IMR-90 (cell line): ENCODE results near the gene DRC7.

Source experiments
- BHLHE40 ChIP-seq: fragments of 150-350 bp; IDR thresholded peaks from 2 replicates; pipeline ENCODE4 v1.6.1; 2016; ENCODE audit warnings: mild to moderate bottlenecking, low read depth, low read length
- CEBPB ChIP-seq: IDR thresholded peaks from 2 replicates; pipeline ENCODE4 v1.6.1; 2012; ENCODE audit warnings: low read depth, low read length, improper control_type of control experiment
- FOS ChIP-seq: fragments of 150-350 bp; IDR thresholded peaks from 2 replicates; pipeline ENCODE4 v1.6.1; 2016; ENCODE audit warnings: low read depth, low read length
- MAFK ChIP-seq: IDR thresholded peaks from 2 replicates; pipeline ENCODE4 v1.6.1; 2012; ENCODE audit warnings: low read depth, low read length, improper control_type of control experiment
- MAZ ChIP-seq: IDR thresholded peaks from 2 replicates; pipeline ENCODE4 v1.6.1; 2012; ENCODE audit warnings: low read depth, mild to moderate bottlenecking, low read length, improper control_type of control experiment, moderate library complexity, borderline replicate concordance
- MXI1 ChIP-seq: IDR thresholded peaks from 2 replicates; pipeline ENCODE4 v1.6.1; 2012; ENCODE audit warnings: low read depth, mild to moderate bottlenecking, low read length, moderate library complexity, borderline replicate concordance
- POLR2A ChIP-seq: IDR thresholded peaks from 2 replicates; pipeline ENCODE4 v1.6.1; 2012; ENCODE audit warnings: mild to moderate bottlenecking, low read depth, low read length
- RAD21 ChIP-seq: IDR thresholded peaks from 2 replicates; pipeline ENCODE4 v1.6.1; 2012; ENCODE audit warnings: low read length, improper control_type of control experiment
- RCOR1 ChIP-seq: IDR thresholded peaks from 2 replicates; pipeline ENCODE4 v1.6.1; 2012; ENCODE audit warnings: mild to moderate bottlenecking, low read length, improper control_type of control experiment; ENCODE audit not compliant: insufficient replicate concordance
- RFX5 ChIP-seq: IDR thresholded peaks from 2 replicates; pipeline ENCODE4 v1.8.0; 2012; ENCODE audit warnings: low read depth, mild to moderate bottlenecking, low read length, moderate library complexity
- SMC3 ChIP-seq: fragments of 150-350 bp; IDR thresholded peaks from 2 replicates; pipeline ENCODE4 v1.6.1; 2016; ENCODE audit warnings: low read depth, mild to moderate bottlenecking, antibody characterized with exemption, low read length, moderate library complexity
- TF ChIP-seq, protein P1 (sequence below): conservative IDR thresholded peaks from 2 replicates; pipeline ENCODE4 v1.5.1; 2012; ENCODE audit warnings: mild to moderate bottlenecking, low read depth, low read length, improper control_type of control experiment
- TF ChIP-seq, protein P2 (sequence below): fragments of 150-350 bp; IDR thresholded peaks from 2 replicates; pipeline ENCODE4 v1.6.1; 2017; ENCODE audit warnings: mild to moderate bottlenecking, antibody characterized with exemption, low read length, low read depth
- TF ChIP-seq, protein P3 (sequence below): fragments of 150-350 bp; IDR thresholded peaks from 2 replicates; pipeline ENCODE4 v1.6.1; 2016; ENCODE audit warnings: low read depth, mild to moderate bottlenecking, low read length, moderate library complexity, borderline replicate concordance

DNA sequence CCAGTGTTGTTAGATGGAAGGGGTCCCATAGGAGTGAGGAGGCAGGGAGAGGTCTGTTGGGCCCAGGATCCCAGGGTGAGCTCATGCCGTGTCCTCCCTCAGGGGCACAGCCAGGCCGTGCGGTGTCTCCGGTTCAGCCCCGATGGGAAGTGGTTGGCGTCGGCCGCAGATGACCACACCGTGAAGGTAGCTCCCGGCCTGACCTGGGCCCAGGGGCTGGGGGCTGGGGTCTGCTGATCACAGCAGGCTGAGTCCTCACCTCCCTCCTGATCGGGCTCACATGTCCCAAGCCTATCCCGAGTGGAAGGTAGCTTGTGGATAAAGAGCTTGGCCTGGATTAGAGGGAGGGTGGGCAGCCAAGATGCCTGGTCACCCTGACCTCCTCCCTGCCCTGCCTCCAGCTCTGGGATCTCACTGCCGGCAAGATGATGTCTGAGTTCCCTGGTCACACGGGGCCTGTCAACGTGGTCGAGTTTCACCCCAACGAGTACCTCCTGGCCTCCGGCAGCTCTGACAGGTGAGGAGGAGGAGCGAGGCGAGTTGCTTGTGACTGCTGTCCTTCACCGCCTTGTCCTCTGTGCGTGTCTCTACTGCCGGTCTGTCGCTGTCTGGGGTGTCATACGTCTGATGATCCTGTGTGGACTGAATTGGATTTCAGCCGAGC is 57.1 kb downstream of the DRC7 start:
- TF ChIP-seq, protein P1, sequence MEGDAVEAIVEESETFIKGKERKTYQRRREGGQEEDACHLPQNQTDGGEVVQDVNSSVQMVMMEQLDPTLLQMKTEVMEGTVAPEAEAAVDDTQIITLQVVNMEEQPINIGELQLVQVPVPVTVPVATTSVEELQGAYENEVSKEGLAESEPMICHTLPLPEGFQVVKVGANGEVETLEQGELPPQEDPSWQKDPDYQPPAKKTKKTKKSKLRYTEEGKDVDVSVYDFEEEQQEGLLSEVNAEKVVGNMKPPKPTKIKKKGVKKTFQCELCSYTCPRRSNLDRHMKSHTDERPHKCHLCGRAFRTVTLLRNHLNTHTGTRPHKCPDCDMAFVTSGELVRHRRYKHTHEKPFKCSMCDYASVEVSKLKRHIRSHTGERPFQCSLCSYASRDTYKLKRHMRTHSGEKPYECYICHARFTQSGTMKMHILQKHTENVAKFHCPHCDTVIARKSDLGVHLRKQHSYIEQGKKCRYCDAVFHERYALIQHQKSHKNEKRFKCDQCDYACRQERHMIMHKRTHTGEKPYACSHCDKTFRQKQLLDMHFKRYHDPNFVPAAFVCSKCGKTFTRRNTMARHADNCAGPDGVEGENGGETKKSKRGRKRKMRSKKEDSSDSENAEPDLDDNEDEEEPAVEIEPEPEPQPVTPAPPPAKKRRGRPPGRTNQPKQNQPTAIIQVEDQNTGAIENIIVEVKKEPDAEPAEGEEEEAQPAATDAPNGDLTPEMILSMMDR, result no peak
- TF ChIP-seq, protein P2, sequence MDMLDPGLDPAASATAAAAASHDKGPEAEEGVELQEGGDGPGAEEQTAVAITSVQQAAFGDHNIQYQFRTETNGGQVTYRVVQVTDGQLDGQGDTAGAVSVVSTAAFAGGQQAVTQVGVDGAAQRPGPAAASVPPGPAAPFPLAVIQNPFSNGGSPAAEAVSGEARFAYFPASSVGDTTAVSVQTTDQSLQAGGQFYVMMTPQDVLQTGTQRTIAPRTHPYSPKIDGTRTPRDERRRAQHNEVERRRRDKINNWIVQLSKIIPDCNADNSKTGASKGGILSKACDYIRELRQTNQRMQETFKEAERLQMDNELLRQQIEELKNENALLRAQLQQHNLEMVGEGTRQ, result no peak
- no peak for TF ChIP-seq MAZ
- no peak for TF ChIP-seq FOS
- TF ChIP-seq POLR2A, result no peak
- no peak for TF ChIP-seq RFX5
- TF ChIP-seq MAFK, result no peak
- TF ChIP-seq, protein P3, sequence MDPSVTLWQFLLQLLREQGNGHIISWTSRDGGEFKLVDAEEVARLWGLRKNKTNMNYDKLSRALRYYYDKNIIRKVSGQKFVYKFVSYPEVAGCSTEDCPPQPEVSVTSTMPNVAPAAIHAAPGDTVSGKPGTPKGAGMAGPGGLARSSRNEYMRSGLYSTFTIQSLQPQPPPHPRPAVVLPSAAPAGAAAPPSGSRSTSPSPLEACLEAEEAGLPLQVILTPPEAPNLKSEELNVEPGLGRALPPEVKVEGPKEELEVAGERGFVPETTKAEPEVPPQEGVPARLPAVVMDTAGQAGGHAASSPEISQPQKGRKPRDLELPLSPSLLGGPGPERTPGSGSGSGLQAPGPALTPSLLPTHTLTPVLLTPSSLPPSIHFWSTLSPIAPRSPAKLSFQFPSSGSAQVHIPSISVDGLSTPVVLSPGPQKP, result no peak
- TF ChIP-seq RCOR1, result no peak
- TF ChIP-seq BHLHE40, result no peak
- no peak for TF ChIP-seq RAD21
- no peak for TF ChIP-seq MXI1
- TF ChIP-seq SMC3, result no peak
- no peak for TF ChIP-seq CEBPB
